Peyer's patch (tissue), 4 donors: ENCODE measurements around the gene RHD.

ENCODE experiments used
- POLR2A ChIP-seq, 2 donors: fragments of 450-650 bp; IDR thresholded peaks; one replicate each; pipeline ENCODE4 v1.5.1; 2017; ENCODE audit warnings: antibody characterized with exemption in 2 of 2, mild to moderate bottlenecking in 2 of 2, moderate library complexity in 2 of 2
- TF ChIP-seq, protein P1 (sequence below), 6 experiments: fragments of 450-650 bp in 4 of 6; fragments of 200-600 bp in 2 of 6; sonication (generic) in 1 of 6; IDR thresholded peaks; one replicate each; pipeline ENCODE4 v1.5.1; 2017 to 2019; ENCODE audit warnings: antibody characterized with exemption in 6 of 6, mild to moderate bottlenecking in 3 of 6, moderate library complexity in 1 of 6

- TF ChIP-seq, protein P1, sequence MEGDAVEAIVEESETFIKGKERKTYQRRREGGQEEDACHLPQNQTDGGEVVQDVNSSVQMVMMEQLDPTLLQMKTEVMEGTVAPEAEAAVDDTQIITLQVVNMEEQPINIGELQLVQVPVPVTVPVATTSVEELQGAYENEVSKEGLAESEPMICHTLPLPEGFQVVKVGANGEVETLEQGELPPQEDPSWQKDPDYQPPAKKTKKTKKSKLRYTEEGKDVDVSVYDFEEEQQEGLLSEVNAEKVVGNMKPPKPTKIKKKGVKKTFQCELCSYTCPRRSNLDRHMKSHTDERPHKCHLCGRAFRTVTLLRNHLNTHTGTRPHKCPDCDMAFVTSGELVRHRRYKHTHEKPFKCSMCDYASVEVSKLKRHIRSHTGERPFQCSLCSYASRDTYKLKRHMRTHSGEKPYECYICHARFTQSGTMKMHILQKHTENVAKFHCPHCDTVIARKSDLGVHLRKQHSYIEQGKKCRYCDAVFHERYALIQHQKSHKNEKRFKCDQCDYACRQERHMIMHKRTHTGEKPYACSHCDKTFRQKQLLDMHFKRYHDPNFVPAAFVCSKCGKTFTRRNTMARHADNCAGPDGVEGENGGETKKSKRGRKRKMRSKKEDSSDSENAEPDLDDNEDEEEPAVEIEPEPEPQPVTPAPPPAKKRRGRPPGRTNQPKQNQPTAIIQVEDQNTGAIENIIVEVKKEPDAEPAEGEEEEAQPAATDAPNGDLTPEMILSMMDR (IDR thresholded peaks at IDR 0.05): no peak
- no peak for TF ChIP-seq POLR2A (IDR thresholded peaks at IDR 0.05)
Measured at GRCh38 chr1:25355841-25356395, 83.6 kb downstream of the RHD start.
